Vagina (tissue), 2 donors: ENCODE measurements around the gene MARCHF11. TPM values are rescaled to one million over a fixed set of nuclear protein-coding genes. Genes with fewer than 3 reads are reported as not detected.

Source experiments
- DNase-seq, 2 donors: peaks; one replicate each; pipeline ENCODE4 v3.0.0-alpha.2; 2017; ENCODE audit errors: extremely low spot score in 2 of 2
- H3K27ac ChIP-seq: fragments of 200-600 bp; sonication (generic); one replicate; pipeline ENCODE4 v1.5.1; 2019
- H3K27me3 ChIP-seq: fragments of 200-600 bp; sonication (generic); one replicate; pipeline ENCODE4 v1.5.1; 2019
- H3K36me3 ChIP-seq, 2 donors: fragments of 200-600 bp; sonication (generic); one replicate each; pipeline ENCODE4 v1.5.1; 2017 to 2019
- H3K4me1 ChIP-seq: fragments of 200-600 bp; sonication (generic); one replicate; pipeline ENCODE4 v1.5.1; 2019
- H3K4me3 ChIP-seq, 2 donors: fragments of 200-600 bp; sonication (generic); 1 replicate in 1 of 2; 2 replicates in 1 of 2; pipeline ENCODE4 v1.5.1; 2016 to 2019
- H3K9me3 ChIP-seq: fragments of 200-600 bp; sonication (generic); one replicate; pipeline ENCODE4 v1.5.1; 2019
- CTCF ChIP-seq, 3 experiments: fragments of 450-650 bp in 2 of 3; fragments of 200-600 bp in 1 of 3; sonication (generic) in 1 of 3; IDR thresholded peaks; one replicate each; pipeline ENCODE4 v1.5.1; 2017 to 2019; ENCODE audit warnings: antibody characterized with exemption in 3 of 3, mild to moderate bottlenecking in 2 of 3, moderate library complexity in 2 of 3
- POLR2A ChIP-seq, 2 donors: fragments of 450-650 bp; IDR thresholded peaks; one replicate each; pipeline ENCODE4 v1.6.1; 2017; ENCODE audit warnings: antibody characterized with exemption in 2 of 2, mild to moderate bottlenecking in 2 of 2, moderate library complexity in 2 of 2
- POLR2AphosphoS5 ChIP-seq, 2 donors: sonication (generic); formaldehyde crosslinking; IDR thresholded peaks; one replicate each; pipeline ENCODE4 v1.9.0; 2017; ENCODE audit warnings: antibody characterized with exemption in 2 of 2, mild to moderate bottlenecking in 2 of 2, low read depth in 1 of 2; ENCODE audit not compliant: insufficient read depth in 1 of 2
- intact Hi-C: fragments of 100-400 bp; cut with DNase I; formaldehyde crosslinking; loops from one replicate; pipeline ENCODE4 v1.15.1; 2023
- total RNA-seq: library from RNA; depleted of rRNA; stranded (reverse); fragments of >200 nt; gene quantifications from one replicate; pipeline ENCODE4 v1.2.3, GENCODE V29; 2016

Gene MARCHF11
- total RNA-seq, 1 donor from 2014 or later = not detected

DNA sequence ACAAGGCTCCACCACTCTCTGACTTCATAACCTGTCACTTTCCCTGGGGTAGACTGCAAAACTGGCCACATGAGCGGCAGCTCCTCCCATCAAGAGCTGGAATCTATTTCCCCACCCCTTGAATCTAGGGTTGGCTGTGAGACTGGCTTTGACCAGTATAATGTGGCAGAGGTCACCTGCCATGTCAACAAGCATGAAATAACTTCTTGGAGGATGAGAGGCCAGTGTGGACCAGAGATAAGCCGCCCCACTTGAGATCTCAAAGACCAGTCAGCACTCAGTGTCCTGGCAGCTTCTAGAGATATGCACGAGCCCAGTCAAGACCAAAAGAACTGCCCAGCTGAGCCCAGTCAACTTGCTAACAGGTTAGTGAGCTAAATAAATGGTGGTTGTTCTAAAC, 59.0 kb downstream of the MARCHF11 start:
- DNase-seq = no peak
- no peaks in the 10 kb centered on the region for H3K9me3 ChIP-seq
- no peaks in the 10 kb centered on the region for H3K27me3 ChIP-seq
- H3K4me1 ChIP-seq = no peaks in the 10 kb centered on the region
- intact Hi-C loops = no loop called here
- no peak overlapping the region for H3K27ac ChIP-seq
- no peak for TF ChIP-seq CTCF (IDR thresholded peaks at IDR 0.05)
- no peak for TF ChIP-seq POLR2AphosphoS5 (IDR thresholded peaks at IDR 0.05; ENCODE audit: insufficient read depth in 1 of 2, low read depth in 1 of 2)
- no peak for TF ChIP-seq POLR2A (IDR thresholded peaks at IDR 0.05)
- H3K4me3 ChIP-seq = no peak overlapping the region
- H3K36me3 ChIP-seq = no peaks in the 10 kb centered on the region

DNA sequence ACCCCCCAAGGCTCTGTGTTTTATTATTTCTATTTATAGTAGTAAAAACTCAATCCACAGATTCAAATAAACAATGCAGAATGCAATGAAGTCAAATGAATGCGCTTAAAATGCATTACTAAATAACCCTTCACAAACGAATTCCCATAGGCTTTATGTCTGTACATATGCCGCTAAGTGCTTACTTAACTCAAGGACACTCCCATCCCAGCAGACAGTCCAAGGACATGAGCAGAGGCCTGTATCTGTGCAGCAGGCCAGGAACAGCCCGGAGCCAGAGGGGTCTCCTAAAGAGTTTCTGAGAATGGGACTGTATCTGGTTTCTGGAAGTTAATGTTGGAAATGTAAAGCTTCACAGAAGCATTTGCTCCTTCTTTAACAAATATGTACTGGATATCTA, 59.8 kb downstream of the MARCHF11 start:
- no peak overlapping the region for H3K27ac ChIP-seq
- intact Hi-C loops = no loop called here
- H3K9me3 ChIP-seq = no peaks in the 10 kb centered on the region
- no peak for DNase-seq
- no peak overlapping the region for H3K4me3 ChIP-seq
- no peaks in the 10 kb centered on the region for H3K36me3 ChIP-seq
- no peaks in the 10 kb centered on the region for H3K4me1 ChIP-seq
- no peak for TF ChIP-seq CTCF (IDR thresholded peaks at IDR 0.05)
- TF ChIP-seq POLR2A (IDR thresholded peaks at IDR 0.05) = no peak
- no peak for TF ChIP-seq POLR2AphosphoS5 (IDR thresholded peaks at IDR 0.05; ENCODE audit: insufficient read depth in 1 of 2, low read depth in 1 of 2)
- no peaks in the 10 kb centered on the region for H3K27me3 ChIP-seq

DNA sequence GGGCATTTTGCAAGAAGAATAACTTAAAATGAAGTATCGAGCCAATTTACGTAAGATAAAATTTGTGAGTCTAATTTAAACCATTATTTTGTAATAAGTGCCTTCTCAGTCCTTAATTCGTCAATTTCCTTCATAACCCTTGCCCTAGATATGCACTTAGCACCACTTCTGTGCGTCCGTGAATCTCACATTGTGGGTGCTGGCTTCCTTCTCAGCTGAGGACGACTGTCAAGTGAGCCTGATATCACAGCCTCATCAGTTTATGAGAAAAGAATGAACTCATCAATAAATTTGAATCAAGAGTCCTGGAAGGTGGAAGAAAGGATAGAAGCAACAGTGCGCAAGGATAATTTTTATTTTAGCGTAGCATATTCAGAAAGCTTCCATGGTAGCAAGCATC, 64.5 kb downstream of the MARCHF11 start:
- TF ChIP-seq POLR2AphosphoS5 (IDR thresholded peaks at IDR 0.05; ENCODE audit: insufficient read depth in 1 of 2, low read depth in 1 of 2) = no peak
- TF ChIP-seq POLR2A (IDR thresholded peaks at IDR 0.05) = no peak
- TF ChIP-seq CTCF (IDR thresholded peaks at IDR 0.05) = no peak
- Histone ChIP-seq H3K27me3 (no peaks in the 10 kb centered on the region), H3K36me3 (no peaks in the 10 kb centered on the region), H3K27ac (no peak overlapping the region), H3K4me3 (no peak overlapping the region), H3K4me1 (no peaks in the 10 kb centered on the region), H3K9me3 (no peaks in the 10 kb centered on the region)
- intact Hi-C loops = no loop called here
- DNase-seq = no peak

DNA sequence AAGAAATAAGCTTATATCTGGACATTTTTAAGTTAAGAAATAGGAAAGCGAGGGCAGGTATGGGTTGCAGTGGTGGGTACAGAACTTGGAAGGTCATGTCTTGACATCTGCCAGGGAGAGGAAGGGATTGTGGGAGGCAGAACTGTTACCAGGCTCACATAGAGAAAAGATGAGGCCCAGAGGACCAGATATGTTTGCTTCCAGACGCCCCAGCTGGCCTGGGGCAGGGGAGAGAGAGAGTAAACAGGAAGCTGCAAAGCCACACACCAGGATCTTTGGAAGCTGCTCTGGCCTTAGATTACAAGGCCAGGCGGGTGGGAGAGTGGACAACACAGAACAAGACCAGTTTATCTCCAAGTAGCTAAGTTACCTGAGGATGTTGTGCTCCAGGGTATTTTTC, 71.2 kb downstream of the MARCHF11 start:
- Histone ChIP-seq H3K27ac (no peak overlapping the region), H3K4me1 (no peaks in the 10 kb centered on the region), H3K4me3 (no peak overlapping the region), H3K9me3 (no peaks in the 10 kb centered on the region), H3K27me3 (no peaks in the 10 kb centered on the region), H3K36me3 (no peaks in the 10 kb centered on the region)
- intact Hi-C loops = no loop called here
- TF ChIP-seq CTCF (IDR thresholded peaks at IDR 0.05) (no peak), POLR2AphosphoS5 (IDR thresholded peaks at IDR 0.05; ENCODE audit: insufficient read depth in 1 of 2, low read depth in 1 of 2) (no peak), POLR2A (IDR thresholded peaks at IDR 0.05) (no peak)
- DNase-seq = no peak

DNA sequence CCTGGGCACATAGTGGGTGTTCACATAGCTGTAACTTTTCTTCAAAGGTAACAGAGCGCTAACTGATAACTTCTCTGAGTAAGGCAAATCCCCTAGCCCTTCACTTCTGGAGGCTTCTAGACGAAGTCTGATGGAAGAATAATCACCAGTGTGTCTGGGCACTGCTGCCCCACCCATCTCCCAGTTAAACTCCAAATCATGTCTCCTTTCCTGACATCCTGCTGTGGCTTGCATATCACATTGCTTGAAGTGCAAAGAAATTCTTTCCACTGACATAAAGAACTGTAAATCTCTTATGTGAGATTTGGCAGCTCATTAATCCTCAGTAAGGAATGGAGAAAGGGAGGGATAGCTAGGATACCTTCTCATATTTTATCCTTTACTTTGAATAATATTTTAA, 74.6 kb downstream of the MARCHF11 start:
- Histone ChIP-seq H3K4me1 (no peaks in the 10 kb centered on the region), H3K9me3 (no peaks in the 10 kb centered on the region), H3K36me3 (no peaks in the 10 kb centered on the region), H3K27ac (no peak overlapping the region), H3K4me3 (no peak overlapping the region), H3K27me3 (no peaks in the 10 kb centered on the region)
- no peak for DNase-seq
- TF ChIP-seq POLR2AphosphoS5 (IDR thresholded peaks at IDR 0.05; ENCODE audit: insufficient read depth in 1 of 2, low read depth in 1 of 2) (no peak), CTCF (IDR thresholded peaks at IDR 0.05) (no peak), POLR2A (IDR thresholded peaks at IDR 0.05) (no peak)
- intact Hi-C loops = no loop called here
